ENCODE results near the gene KDM2B. TPM values are rescaled to one million over a fixed set of nuclear protein-coding genes. Genes with fewer than 3 reads are reported as not detected.

KDM2B gene
- total RNA-seq, 1 donor from 2014 or later, result 18.9 TPM

DNA sequence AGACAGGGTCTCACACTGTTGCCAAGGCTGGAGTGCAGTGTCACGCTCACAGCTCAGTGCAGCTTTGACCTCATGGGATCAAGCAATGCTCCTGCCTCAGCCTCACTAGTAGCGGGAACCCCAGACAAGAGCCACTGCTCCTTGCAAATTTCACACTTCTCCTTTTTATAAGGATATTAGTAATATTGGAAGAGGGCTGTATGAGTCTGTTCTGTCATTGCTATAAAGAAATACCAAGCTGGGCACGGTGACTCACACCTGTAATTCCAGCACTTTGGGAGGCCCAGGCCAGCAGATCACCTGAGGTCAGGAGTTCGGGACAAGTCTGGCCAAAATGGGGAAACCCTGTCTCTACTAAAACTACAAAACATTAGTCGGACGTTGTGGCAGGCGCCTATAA is 32.6 kb upstream of the KDM2B start:
- intact Hi-C loops (cut with DNase I), result no loop called here
- TF ChIP-seq POLR2A (IDR thresholded peaks at IDR 0.05) (no peak), POLR2AphosphoS5 (IDR thresholded peaks at IDR 0.05; ENCODE audit: insufficient read depth in 1 of 2, low read depth in 1 of 2) (no peak)
- TF ChIP-seq, protein P1, sequence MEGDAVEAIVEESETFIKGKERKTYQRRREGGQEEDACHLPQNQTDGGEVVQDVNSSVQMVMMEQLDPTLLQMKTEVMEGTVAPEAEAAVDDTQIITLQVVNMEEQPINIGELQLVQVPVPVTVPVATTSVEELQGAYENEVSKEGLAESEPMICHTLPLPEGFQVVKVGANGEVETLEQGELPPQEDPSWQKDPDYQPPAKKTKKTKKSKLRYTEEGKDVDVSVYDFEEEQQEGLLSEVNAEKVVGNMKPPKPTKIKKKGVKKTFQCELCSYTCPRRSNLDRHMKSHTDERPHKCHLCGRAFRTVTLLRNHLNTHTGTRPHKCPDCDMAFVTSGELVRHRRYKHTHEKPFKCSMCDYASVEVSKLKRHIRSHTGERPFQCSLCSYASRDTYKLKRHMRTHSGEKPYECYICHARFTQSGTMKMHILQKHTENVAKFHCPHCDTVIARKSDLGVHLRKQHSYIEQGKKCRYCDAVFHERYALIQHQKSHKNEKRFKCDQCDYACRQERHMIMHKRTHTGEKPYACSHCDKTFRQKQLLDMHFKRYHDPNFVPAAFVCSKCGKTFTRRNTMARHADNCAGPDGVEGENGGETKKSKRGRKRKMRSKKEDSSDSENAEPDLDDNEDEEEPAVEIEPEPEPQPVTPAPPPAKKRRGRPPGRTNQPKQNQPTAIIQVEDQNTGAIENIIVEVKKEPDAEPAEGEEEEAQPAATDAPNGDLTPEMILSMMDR (IDR thresholded peaks at IDR 0.05), result no peak
- Histone ChIP-seq H3K9me3 (no peaks in the 10 kb centered on the region), H3K4me1 (peaks cover 9% of the 10 kb centered on the region), H3K27ac (no peak overlapping the region), H3K36me3 (no peaks in the 10 kb centered on the region), H3K4me3 (no peak overlapping the region), H3K27me3 (no peaks in the 10 kb centered on the region)
- no peak for DNase-seq (ENCODE audit: extremely low spot score in 2 of 2)

DNA sequence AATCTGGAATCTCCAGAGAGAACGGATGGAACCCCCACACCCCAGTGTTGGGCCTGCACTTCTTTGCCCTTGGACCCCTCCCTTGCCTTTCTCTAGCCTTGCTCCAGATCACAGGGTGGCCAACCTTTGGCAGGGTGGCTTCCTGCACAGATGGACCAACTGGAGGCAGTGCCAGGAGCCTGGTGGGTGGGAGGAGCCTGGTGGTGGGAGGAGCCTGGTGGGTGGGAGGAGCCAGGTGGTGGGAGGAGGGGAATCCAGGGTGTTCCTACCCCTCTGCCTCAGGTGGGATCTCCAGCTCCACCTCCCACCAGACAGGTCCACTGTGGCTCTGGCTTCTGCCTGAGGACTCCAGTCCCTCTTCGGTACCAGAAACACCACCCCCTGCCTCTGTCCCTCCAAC is 30.5 kb upstream of the KDM2B start:
- H3K9me3 ChIP-seq, result no peaks in the 10 kb centered on the region

DNA sequence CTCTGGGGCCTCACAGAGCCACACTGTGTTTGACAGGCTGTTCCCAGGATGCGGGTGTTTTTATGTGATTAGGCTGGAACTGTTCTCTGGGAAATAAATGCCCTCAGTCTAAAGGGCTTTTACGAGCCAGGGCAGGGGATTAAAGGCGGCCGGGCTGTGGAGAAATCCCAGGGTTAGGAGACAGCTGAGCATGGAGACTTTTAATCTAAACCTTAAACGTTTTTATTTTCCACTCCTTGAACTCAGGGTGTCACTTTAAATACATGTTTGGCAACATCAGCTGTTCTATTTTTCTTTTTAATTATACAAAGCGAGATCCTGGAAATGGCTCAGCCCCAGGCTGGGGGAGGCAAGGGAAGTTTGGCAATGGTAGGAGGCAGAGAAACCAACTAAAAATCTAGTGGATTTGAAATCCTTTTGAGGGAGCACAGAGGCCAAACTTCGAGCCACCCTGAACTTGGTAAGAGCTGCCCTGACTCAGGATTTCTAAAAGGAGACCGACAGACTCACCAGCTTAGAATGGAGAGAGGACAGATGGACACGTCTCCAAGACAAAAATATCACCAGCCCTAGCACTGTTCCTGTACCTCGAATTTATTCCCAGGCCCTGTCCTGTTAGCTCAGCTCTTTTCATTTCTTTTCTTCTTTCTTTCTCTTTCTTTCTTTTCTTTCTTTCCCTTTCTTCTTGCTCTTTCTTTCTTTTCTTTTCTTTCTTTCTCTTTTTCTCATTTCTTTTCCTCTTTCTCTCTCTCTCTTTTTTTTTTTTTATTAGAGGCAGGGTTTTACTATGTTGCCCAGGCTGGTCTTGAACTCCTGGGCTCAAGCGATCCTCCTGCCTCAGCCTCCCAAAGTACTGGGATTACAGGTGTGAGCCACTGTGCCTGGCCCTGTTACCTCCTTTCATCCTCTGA is 29.7 kb upstream of the KDM2B start:
- peak overlapping the region in 1 of 2 donors; percentile 0 for H3K4me3 ChIP-seq
- peaks cover 9% of the 10 kb centered on the region for H3K4me1 ChIP-seq
- TF ChIP-seq POLR2AphosphoS5 (IDR thresholded peaks at IDR 0.05; ENCODE audit: insufficient read depth in 1 of 2, low read depth in 1 of 2) (no peak), POLR2A (IDR thresholded peaks at IDR 0.05) (no peak)
- TF ChIP-seq, protein P1 (IDR thresholded peaks at IDR 0.05), result no peak
- H3K27me3 ChIP-seq, result no peaks in the 10 kb centered on the region
- H3K36me3 ChIP-seq, result no peaks in the 10 kb centered on the region
- peak overlapping the region; percentile 62 for H3K27ac ChIP-seq
- intact Hi-C loops (cut with DNase I), result loop anchor here (1.0 kb wide), 1 partner anchor 29 kb away; the partner anchor contains the start of gene KDM2B
- no peaks in the 10 kb centered on the region for H3K9me3 ChIP-seq
- DNase-seq (ENCODE audit: extremely low spot score in 2 of 2), result no peak

More for the DNA sequence above, 30.5 kb upstream of the KDM2B start:
- TF ChIP-seq POLR2A (IDR thresholded peaks at IDR 0.05), result no peak
- no peak for TF ChIP-seq POLR2AphosphoS5 (IDR thresholded peaks at IDR 0.05; ENCODE audit: insufficient read depth in 1 of 2, low read depth in 1 of 2)
- TF ChIP-seq, protein P1 (IDR thresholded peaks at IDR 0.05), result no peak
- Histone ChIP-seq H3K4me3 (no peak overlapping the region), H3K4me1 (peaks cover 9% of the 10 kb centered on the region), H3K36me3 (no peaks in the 10 kb centered on the region), H3K27me3 (no peaks in the 10 kb centered on the region), H3K27ac (peak overlapping the region; percentile 62)
- no peak for DNase-seq (ENCODE audit: extremely low spot score in 2 of 2)
- intact Hi-C loops (cut with DNase I), result no loop called here

DNA sequence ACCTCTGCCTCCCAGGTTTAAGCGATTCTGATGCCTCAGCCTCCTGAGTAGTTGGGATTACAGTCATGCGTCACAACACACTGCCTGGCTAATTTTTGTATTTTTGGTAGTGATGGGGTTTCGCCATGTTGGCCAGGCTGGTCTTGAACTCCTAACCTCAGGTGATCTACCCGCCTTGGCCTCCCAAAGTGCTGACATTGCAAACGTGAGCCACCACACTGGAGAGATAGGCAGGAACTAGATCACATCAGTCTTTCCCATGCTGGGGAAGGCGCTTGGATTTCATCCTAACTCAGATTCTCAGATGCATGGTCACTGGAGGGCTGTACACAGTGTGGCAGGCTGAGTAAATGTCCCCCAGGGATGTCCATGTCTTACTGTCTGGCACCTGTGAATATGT is 27.5 kb upstream of the KDM2B start:
- H3K36me3 ChIP-seq, result no peaks in the 10 kb centered on the region
- H3K4me1 ChIP-seq, result peaks cover 9% of the 10 kb centered on the region
- no peak overlapping the region for H3K27ac ChIP-seq
- intact Hi-C loops (cut with DNase I), result no loop called here
- H3K9me3 ChIP-seq, result no peaks in the 10 kb centered on the region
- TF ChIP-seq POLR2A (IDR thresholded peaks at IDR 0.05) (no peak), POLR2AphosphoS5 (IDR thresholded peaks at IDR 0.05; ENCODE audit: insufficient read depth in 1 of 2, low read depth in 1 of 2) (no peak)
- TF ChIP-seq, protein P1 (IDR thresholded peaks at IDR 0.05), result no peak
- no peaks in the 10 kb centered on the region for H3K27me3 ChIP-seq
- no peak for DNase-seq (ENCODE audit: extremely low spot score in 2 of 2)
- H3K4me3 ChIP-seq, result no peak overlapping the region

DNA sequence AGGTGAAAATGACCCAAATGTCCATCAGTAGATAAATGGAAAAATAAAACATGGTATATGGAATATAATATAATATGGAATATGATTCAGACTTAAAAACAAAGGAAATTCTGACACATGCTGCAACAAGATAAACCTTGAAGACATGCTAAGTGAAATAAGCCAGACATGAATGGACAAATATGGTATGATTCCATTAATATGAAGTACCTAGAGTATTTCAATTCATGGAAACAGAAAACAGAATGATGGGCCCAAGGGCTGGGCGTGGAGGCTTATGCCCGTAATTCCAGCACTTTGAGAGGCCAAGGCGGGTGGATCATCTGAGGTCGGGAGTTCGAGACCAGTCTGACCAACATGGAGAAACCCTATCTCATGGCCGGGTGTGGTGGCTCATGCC is 22.8 kb upstream of the KDM2B start:
- Histone ChIP-seq H3K27me3 (no peaks in the 10 kb centered on the region), H3K4me3 (no peak overlapping the region), H3K36me3 (no peaks in the 10 kb centered on the region), H3K27ac (no peak overlapping the region), H3K4me1 (no peaks in the 10 kb centered on the region), H3K9me3 (no peaks in the 10 kb centered on the region)
- DNase-seq (ENCODE audit: extremely low spot score in 2 of 2), result no peak
- intact Hi-C loops (cut with DNase I), result no loop called here
- TF ChIP-seq POLR2AphosphoS5 (IDR thresholded peaks at IDR 0.05; ENCODE audit: insufficient read depth in 1 of 2, low read depth in 1 of 2) (no peak), POLR2A (IDR thresholded peaks at IDR 0.05) (no peak)
- TF ChIP-seq, protein P1 (IDR thresholded peaks at IDR 0.05), result no peak

Measured in vagina (tissue), 2 donors.